ENCODE data around the gene SLC13A4. TPM values are rescaled to one million over a fixed set of nuclear protein-coding genes. Genes with fewer than 3 reads are reported as not detected.
A peak's percentile ranks its signal among the peaks of the same experiment; 100 is the strongest.
"Not testable (repeated sequence)": the region's sequence is repeated elsewhere in the genome, so short reads cannot be mapped to it uniquely, and the experiment has no call there.

SLC13A4 gene, protein sequence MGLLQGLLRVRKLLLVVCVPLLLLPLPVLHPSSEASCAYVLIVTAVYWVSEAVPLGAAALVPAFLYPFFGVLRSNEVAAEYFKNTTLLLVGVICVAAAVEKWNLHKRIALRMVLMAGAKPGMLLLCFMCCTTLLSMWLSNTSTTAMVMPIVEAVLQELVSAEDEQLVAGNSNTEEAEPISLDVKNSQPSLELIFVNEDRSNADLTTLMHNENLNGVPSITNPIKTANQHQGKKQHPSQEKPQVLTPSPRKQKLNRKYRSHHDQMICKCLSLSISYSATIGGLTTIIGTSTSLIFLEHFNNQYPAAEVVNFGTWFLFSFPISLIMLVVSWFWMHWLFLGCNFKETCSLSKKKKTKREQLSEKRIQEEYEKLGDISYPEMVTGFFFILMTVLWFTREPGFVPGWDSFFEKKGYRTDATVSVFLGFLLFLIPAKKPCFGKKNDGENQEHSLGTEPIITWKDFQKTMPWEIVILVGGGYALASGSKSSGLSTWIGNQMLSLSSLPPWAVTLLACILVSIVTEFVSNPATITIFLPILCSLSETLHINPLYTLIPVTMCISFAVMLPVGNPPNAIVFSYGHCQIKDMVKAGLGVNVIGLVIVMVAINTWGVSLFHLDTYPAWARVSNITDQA
- total RNA-seq = under 1 TPM in 1 of 4 donors, not detected in 3; 0.26 TPM

DNA sequence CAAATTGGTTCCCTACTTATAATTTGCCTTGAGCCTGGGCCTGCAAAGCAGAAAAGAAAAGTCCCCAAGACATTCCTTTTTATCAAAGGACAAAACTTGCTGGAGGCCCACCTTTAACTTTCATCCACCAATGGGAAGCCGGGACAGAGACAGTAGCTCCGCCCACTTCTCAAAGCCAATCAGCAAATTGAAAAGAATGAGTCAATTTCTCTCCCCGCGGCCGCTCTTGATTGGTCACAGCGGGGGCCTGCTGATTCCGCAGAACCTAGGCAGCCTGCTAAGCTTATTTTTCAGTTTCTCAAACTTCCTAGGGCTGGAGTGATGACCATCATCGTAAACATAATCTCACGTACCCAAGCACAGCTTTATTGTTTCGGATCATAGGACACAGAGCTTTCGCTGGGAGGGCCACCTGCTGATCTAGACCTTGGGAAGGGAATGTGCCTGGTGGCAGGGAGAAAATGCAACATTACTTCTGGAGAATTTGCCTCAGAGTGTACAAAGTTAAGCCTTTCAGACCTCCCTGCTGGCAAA, at the start of gene SLC13A4:
Gene SLC13A4, minus strand, starts transcription at position 51 of the 534 bp plus-strand sequence. CDS start 690 bp downstream, outside the sequence.
- no peaks in the 10 kb centered on the region for H3K27me3 ChIP-seq
- intact Hi-C loops (cut with DNase I; ENCODE audit: low total_unique reads) = no loop called here
- H3K27ac ChIP-seq = no peak within 1 kb of the TSS
- H3K9me3 ChIP-seq = no peaks in the 10 kb centered on the region
- no peaks in the 10 kb centered on the region for H3K4me1 ChIP-seq
- H3K4me3 ChIP-seq = no peak within 1 kb of the TSS
- no peak for TF ChIP-seq POLR2A (IDR thresholded peaks at IDR 0.05)
- no peak for TF ChIP-seq CTCF (IDR thresholded peaks at IDR 0.05)
- no peak for DNase-seq
- no peaks in the 10 kb centered on the region for H3K36me3 ChIP-seq

DNA sequence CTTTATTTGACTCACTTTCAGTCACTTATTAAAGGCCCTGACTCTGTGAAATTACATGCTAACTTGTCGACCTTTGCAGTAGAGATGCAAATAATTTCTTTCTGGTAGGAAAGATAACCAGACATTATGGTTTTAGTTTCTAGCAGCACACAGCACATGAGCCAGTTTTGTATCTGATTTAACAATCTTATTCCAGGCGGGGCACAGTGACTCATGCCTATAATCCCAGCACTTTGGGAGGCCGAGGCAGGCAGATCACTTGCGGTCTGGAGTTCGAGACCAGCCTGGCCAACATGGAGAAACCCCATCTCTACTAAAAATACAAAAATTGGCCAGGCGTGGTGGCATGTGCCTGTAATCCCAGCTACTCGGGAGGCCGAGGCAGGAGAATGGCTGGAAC, 47.9 kb upstream of the SLC13A4 start:
- H3K36me3 ChIP-seq; H3K27me3 ChIP-seq; H3K4me3 ChIP-seq; H3K9me3 ChIP-seq; DNase-seq; intact Hi-C loops (cut with DNase I; ENCODE audit: low total_unique reads); H3K4me1 ChIP-seq; H3K27ac ChIP-seq: not testable (repeated sequence)

GRCh38 chr7:135775230-135775629, 47.2 kb upstream of the SLC13A4 start:
- Histone ChIP-seq H3K36me3 (no peaks in the 10 kb centered on the region), H3K27ac (peak overlapping the region in 1 of 2 donors; percentile 1), H3K9me3 (no peaks in the 10 kb centered on the region), H3K27me3 (no peaks in the 10 kb centered on the region), H3K4me3 (no peak overlapping the region), H3K4me1 (no peaks in the 10 kb centered on the region)
- intact Hi-C loops (cut with DNase I; ENCODE audit: low total_unique reads) = no loop called here
- TF ChIP-seq CTCF (IDR thresholded peaks at IDR 0.05) (no peak), POLR2A (IDR thresholded peaks at IDR 0.05) (no peak)
- no peak for DNase-seq

DNA sequence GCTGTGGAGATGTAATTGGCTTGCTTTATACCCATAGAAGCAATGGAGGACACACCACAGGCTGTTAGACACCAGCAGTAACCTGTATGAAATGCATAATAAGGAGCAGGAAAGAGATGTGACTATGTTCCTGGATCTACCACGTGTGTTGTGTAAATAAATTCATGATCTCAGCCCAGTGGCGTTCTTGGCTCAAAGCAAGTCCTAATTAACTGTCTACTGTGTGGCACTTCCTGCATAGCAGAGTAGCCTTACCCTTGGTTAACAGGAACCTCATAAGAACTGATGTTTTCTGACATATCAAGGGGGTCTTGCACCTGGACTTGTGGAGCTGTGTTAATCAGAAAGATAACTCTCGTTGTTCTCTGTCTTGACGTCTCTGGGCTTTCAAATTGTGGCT, 46.3 kb upstream of the SLC13A4 start:
- Histone ChIP-seq H3K4me3 (no peak overlapping the region), H3K36me3 (no peaks in the 10 kb centered on the region), H3K9me3 (no peaks in the 10 kb centered on the region), H3K4me1 (no peaks in the 10 kb centered on the region), H3K27ac (peak overlapping the region in 1 of 2 donors; percentile 1), H3K27me3 (no peaks in the 10 kb centered on the region)
- TF ChIP-seq POLR2A (IDR thresholded peaks at IDR 0.05) = no peak
- intact Hi-C loops (cut with DNase I; ENCODE audit: low total_unique reads) = no loop called here
- no peak for DNase-seq

DNA sequence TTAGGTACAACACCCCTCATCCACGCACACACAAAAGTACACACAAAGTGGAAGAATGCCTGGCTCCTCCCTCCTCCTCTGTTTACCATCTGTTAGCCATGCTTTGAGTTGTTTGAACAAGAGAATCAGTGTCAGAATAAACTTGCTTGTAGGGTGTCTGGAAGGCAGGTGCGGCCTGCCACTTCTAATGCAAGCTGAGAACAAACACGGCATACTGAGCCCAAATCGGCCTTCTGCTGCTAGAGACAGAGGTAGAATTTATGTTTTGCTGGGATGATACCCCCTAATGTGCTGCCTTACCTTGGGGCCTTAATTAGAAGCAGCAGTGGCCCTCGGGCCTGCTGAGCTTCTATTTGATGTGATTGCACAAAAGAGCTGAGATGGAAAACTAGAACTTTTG, 45.5 kb upstream of the SLC13A4 start:
- no peaks in the 10 kb centered on the region for H3K27me3 ChIP-seq
- H3K9me3 ChIP-seq = no peaks in the 10 kb centered on the region
- H3K4me1 ChIP-seq = no peaks in the 10 kb centered on the region
- intact Hi-C loops (cut with DNase I; ENCODE audit: low total_unique reads) = no loop called here
- DNase-seq = no peak
- no peak overlapping the region for H3K27ac ChIP-seq
- no peak overlapping the region for H3K4me3 ChIP-seq
- TF ChIP-seq CTCF (IDR thresholded peaks at IDR 0.05) (no peak), POLR2A (IDR thresholded peaks at IDR 0.05) (no peak)
- no peaks in the 10 kb centered on the region for H3K36me3 ChIP-seq

- DNase-seq = no peak
- no peaks in the 10 kb centered on the region for H3K4me1 ChIP-seq
- no peak overlapping the region for H3K27ac ChIP-seq
- no peaks in the 10 kb centered on the region for H3K9me3 ChIP-seq
- intact Hi-C loops (cut with DNase I; ENCODE audit: low total_unique reads) = no loop called here
- TF ChIP-seq POLR2A (IDR thresholded peaks at IDR 0.05) (no peak), CTCF (IDR thresholded peaks at IDR 0.05) (no peak)
- H3K4me3 ChIP-seq = no peak overlapping the region
- H3K27me3 ChIP-seq = no peaks in the 10 kb centered on the region
- H3K36me3 ChIP-seq = no peaks in the 10 kb centered on the region
Measured at GRCh38 chr7:135772639-135773222, 44.7 kb upstream of the SLC13A4 start.

Data from uterus (tissue), 4 donors.